ELR (cell line): ENCODE results near the gene TRAPPC6A.

Experiments
- DNase-seq: peaks from one replicate; pipeline ENCODE4 v3.0.0-alpha.2; 2015; ENCODE audit warnings: low read depth

The TRAPPC6A gene

DNA sequence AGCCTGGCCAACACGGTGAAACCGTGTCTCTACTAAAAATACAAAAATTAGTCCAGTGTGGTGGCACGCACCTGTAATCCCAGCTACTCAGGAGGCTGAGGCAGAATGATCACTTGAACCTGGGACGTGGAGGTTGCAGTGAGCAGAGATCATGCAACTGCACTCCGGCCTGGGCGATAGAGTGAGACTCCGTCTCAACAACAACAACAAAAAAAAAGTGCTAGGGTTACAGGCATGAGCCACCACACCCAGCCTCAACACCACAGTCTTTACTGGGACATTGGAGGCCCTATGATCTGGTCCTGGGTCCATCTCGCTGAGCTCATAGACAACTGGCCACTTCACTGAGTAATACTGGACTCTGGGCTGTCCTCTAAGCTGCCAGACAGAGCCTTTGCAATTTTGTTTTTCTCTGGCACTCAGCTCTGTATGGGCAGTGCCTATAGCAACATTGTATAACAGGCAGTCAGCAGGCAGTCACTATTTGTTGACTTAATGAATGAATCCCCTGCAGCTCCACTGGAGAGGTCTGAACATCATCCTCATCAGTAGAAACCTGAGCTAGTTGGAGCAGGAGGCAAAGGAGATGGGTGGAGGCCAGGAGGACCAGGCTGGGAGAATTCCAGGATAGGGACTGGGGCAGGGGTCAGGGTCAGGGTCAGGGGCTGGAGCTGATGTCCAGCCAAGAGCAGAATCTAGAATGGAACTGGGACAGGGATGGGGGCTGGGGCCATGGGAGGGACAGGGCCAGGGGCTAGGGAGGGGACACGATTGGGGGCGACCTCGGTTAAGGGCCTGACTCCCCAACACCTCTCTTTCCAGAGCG lies 8.7 kb upstream of the TRAPPC6A start:
- no peak for DNase-seq

DNA sequence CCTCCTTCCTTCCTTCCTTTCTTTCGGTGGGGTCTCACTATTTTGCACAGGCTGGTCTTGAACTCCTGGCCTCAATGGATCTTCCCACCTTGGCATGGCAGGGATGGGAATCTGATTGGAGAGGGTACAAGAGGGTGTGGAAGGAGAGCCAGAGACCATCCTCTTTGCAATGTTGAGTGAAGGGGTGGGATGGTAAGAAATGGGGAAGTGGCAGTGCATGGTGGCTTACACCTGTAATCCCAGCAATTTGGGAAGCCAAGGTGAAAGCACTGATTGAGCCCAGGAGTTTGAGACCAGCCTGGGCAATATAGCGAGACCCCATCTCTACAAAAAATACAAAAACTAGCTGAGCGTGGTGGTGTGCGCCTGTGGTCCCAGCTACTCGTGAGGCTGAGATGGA lies 6.1 kb upstream of the TRAPPC6A start:
- DNase-seq: no peak

DNA sequence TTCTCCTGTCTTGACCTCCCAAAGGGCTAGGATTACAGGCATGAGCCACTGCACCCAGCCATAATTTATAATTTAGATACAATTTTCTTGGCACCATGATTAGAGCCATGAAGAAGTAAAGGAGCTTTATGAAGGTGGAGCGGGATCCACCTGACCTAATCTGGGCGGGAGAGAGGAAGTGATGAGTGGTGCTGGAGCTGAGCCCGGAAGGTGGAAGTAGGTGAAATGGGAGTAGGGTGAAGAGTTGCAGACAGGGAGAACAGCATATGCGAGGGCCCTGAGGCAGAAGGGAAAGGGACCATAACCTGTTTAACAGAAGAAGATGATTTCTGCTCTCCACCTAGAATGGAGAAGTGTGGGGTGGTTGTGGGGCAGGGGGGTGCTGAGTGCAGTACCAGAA lies 4.7 kb upstream of the TRAPPC6A start:
- DNase-seq: no peak

DNA sequence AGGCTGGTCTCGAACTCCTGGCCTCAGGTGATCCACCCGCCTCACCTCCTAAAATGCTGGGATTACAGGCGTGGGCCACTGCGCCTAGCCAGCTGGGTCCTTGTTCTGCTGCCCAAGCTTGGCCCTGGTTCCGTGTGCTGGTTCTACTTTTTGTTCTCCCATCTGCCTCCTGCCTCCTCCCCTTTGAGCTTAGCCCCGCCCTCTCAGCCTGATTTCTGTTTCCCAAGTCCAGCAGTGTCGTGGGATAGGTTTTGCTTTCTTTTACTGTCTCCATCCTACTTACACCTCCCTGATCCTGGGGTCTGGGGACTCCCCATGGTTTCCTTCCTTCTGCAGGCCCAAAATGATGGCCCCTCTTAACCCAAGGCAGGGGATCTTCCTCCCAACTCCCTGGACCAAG lies 2.9 kb upstream of the TRAPPC6A start:
- DNase-seq: no peak

DNA sequence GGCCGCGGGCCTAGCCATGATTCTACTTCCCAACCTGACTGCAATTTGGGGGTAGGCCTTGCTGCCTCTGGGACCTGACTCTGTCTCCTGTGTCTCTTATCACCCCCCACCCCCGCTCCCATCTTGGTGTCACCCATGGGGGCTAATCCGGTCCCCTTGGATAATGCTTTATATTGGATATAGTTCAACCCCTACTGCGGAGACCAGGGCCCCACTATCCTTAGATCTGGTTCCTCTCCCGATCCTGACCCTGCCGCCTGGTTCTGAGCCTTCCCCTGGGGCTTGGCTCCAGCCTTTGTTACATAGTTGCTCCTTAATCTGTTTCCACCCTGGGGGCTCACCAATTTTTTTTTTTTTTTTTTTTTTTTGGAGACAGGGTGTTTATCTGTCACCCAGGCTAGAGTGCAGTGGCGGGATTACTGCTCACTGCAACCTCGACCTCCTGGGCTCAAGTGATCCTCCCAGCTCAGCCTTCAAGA lies 1.9 kb upstream of the TRAPPC6A start:
- DNase-seq: no peak

DNA sequence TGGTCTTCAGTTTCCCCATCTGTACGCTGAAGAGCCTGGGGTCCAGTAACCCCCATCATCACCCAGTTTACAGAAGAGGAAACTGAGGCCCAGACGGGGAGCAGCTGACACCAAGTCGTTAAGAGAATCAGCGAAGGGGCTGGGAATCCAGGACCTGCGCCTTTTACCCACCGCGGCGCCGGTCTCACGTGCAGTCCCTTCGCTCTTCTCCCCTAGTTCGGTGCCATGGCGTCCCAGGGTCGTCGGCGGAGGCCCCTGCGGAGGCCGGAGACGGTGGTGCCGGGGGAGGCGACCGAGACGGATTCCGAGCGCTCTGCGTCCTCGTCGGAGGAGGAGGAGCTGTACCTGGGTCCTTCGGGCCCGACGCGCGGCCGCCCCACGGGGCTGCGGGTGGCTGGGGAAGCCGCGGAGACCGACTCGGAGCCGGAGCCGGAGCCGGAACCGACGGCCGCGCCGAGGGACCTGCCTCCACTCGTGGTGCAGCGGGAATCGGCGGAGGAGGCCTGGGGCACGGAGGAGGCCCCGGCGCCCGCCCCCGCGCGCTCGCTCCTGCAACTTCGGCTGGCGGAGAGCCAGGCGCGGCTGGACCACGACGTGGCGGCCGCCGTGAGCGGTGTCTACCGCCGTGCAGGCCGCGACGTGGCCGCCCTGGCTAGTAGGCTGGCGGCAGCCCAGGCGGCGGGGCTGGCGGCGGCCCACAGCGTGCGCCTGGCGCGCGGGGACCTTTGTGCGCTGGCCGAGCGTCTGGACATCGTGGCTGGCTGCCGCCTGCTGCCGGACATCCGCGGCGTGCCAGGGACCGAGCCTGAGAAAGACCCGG lies 1.2 kb upstream of the TRAPPC6A start:
- peak; percentile 52 for DNase-seq

DNA sequence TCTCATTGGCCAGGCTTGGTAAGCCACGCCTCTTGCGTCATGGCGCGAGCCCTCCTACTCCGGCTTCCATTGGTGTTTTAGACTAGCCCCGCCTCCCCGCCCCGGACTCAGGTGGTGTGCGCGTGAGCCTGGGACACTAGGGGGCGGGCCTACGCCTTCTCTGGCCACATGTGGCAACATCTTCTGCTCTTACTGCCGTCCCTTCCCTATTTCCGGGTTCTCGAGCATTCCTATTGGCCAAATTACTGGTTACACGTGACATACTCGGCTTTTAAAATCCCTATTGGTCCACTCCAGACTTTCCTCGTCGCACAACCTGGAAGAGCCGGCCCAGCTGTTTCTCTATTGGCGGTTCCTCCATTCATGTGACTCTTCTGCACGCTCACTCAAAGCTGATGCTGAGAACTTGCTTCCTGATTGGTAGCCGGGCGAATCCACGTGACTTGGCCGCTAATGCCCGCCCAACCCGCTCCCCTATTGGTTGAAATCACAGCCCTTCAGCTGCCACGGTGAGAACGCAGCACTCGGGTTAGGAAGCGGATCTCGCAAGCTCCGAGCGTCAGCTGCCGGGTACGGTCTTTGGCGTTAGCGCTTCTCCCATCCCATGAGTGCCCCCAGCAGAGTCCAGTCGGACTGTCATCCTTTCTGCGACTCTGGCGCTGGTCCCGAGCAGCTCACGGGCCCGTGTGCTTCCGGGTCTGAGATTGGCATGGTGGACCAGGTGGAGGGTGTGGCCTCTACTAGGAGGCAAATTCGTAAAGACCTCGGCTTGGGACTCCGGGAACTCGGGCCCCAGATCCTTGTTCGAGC lies 430 bp upstream of the TRAPPC6A start, which contains the start of gene BLOC1S3:
Gene BLOC1S3 (plus strand): TSS at position 523 of the 810 bp plus-strand sequence. CDS start 513 bp downstream, outside the sequence.
- peak; percentile 99 for DNase-seq

DNA sequence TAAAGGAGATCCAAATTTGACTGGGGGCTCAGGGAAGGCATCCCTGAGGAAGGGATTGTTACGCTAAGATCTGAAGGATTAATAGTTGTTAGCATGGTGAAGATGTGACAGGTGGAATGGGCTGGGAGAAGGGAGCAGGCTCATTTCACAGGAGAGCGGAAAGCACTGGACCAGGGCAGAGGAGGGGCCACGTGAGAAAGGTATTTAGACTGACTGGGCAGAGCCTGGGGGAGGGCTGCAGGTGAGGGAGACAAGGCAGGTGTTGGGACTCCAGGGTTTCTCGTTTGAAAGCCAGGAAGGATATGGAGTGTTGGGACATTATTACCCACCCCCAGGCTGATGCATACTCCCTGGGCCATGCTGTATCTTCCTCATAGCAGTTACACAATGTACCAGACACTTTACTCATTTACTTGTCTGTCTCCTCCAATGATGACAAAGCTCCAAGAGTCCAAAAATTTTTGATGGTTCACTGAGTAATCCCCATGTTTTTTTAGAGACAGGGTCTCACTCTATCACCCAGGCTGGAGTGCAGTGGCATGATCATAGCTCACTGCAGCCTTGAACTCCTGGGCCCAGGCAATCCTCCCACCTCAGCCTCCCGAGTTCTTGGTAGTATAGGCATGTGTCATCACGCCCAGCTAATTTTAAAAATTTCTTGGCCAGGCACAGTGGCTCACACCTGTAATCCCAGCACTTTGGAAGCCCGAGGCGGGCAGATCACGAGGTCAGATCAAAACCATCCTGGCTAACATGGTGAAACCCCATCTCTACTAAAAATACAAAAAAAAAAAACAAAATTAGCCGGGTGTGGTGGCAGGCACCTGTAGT lies 2.3 kb downstream of the TRAPPC6A start:
- no peak for DNase-seq

DNA sequence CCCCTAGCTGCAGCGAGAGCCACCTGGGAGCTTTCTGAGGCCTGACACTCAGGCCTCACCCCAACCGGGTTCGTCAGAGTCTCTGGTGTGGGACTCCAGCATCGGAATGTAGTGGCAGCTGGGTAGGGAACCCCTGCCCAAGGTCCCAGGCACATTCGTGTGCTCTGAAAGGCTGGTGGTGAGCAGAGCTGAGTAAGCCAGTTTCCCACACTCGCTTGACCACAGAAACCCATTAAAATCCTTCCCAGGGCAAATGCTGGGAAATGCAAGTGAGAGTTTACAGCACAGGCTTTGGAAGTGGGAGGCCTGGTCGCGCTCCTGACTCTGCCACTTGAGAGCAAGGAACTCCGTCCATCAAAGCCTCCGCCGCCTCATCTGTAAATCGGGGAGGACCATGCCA lies 4.2 kb downstream of the TRAPPC6A start:
- DNase-seq: peak; percentile 64

DNA sequence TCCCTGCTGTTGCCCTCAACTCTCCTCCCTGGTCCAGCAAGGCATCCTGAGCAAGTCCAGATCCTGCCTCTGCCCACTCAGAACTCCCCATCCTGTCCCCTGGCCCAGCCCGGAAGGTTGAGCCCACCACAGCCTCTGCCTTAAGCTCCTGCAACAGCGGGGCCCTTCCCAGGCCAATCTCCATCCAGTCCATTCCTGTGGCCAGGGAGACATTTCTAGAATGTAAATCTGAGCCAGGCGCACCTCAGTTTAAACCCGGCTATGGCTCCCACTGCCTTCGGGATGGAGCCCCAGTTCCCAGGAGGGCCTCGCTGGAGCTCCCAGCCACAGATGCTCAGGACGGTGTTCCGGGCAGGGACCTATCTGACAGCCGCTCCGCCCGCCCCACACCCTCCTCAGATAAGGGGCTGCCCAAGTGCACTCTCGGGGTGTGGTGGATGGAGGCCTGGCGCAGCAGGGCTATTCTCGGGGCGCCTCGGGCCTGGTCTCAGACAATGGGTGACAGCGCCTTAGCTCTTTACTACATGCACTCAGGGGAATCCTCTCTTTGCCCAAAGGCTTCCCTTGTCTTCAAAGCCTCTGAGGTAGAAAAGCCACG lies 5.3 kb downstream of the TRAPPC6A start:
- no peak for DNase-seq

DNA sequence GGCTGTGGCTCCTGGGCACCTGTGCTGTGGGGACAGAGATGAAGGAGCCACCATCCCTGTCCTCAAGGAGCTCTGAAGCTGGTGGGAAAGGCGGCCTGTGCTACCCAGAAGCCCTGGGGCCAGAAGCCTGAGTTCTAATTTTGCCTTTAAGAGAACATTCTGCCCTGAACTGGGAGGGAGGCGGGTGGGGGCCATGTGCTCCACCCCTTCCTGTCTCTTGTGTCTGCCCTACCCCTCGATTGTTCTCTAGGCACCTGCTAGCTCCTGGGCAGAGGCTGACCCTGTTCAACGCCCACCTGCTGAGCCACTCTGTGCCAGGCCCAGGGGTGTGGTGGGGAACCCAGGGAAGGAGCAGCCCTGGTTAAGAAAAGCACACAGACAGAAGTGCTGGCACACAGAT lies 5.9 kb downstream of the TRAPPC6A start:
- no peak for DNase-seq

DNA sequence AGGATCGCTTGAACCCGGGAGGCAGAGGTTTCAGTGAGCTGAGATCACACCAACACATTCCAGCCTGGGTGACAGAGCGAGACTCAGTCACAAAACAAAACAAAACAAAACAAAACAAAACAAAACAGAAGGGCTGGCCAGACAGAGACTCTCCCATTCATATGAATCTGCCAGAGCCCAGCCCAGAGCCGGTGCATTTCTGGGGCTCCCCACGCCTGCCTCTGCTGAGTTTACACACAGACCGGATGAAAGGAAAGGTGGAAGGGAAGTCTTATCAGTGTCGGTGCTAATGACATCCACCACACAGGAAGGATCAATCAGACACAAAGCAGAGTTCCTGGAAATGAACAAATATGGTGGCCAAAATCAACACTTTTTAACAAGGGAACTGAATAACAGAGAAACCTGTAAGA lies 6.8 kb downstream of the TRAPPC6A start:
- no peak for DNase-seq

DNA sequence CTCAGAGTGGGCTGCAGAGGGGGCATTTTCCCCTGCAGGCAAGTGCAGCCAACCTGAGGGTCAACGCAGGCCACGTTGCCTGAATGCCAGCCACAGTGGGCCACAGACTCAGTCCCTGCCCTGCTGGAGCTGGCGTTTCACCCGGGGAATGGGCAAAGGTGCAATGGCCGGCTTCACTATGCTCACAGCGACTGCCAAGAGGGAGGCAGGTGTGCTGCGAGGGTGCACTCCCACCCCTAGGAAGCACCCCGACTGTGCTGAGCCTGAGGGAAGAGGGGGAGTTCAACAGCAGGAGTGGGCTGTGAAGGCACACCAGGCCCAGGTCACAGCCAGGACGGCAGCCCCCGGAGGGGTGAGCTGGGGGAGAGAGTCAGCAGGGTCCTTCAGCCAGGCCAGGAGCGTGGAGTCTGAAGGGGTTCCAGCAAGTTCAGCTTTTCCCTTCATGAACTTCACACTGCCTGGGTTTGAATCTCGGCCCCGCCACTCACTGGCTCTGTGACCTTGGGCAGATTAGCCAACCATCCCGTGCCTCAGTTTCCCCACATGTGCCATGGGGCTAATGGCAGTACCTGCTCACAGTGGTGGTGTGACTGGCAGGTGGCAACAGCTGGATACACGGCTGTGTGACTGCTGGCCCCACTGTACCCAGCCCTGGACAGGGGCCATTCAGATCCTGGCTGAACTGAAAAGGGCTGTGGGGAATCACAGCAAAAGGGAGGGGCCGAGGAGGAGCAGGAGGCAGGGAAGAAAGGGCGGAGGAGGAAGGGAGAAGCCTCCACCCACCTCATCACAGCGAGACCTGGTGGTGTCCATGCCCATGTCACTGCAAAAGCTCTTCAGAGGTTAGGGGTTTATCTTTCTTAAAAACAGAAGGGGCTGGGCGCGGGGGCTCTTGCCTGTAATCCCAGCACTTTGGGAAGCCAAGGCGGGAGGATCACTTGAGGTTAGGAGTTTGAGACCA lies 7.6 kb downstream of the TRAPPC6A start:
- no peak for DNase-seq

DNA sequence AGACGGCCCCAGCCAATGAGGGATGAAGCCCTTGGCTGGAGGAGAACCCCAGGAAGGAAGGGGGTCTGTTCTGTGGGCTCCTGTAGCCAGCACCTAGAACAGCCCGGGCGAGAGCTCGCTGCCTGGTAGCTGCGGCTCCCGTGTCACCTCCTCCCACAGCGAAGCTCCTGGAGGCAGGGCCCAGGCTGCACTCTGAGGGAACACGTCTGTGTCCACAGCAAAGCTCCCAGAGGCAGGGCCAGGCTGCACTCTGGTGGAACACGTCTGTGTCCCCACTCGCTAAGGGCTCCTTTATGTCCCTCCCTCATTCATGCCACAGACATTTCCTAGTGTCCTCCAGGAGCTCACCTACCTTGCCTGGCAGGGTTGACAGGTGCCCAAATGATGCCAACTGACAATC lies 8.4 kb downstream of the TRAPPC6A start:
- DNase-seq: no peak

DNA sequence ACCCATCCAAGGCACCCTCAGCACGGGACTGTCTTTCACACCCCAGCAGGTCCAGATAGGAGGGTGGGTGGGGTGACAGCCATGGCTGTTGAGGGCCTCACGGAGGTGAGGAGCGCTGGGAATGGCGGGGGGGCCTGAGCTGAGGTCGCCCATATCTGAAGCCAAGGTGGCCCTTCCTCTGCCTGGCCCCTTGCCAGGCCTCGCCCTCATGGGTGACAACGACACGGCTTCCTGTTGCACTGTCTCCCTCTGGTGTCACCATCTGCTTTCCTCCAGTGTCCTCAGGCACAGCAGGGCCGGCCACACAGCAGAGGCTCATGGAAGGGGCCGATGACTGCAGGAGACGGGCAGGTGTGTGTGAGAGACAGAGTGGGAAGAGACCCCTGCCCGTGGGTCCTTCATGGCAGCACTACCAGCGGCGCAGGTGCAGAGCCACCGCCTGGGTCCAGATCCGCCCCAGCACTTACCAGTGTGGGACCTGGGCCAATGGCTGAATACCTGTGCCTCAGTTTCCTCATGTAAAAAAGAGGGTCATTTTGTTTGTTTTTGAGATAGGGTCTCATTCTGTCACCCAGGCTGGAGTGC lies 9.2 kb downstream of the TRAPPC6A start:
- DNase-seq: no peak

DNA sequence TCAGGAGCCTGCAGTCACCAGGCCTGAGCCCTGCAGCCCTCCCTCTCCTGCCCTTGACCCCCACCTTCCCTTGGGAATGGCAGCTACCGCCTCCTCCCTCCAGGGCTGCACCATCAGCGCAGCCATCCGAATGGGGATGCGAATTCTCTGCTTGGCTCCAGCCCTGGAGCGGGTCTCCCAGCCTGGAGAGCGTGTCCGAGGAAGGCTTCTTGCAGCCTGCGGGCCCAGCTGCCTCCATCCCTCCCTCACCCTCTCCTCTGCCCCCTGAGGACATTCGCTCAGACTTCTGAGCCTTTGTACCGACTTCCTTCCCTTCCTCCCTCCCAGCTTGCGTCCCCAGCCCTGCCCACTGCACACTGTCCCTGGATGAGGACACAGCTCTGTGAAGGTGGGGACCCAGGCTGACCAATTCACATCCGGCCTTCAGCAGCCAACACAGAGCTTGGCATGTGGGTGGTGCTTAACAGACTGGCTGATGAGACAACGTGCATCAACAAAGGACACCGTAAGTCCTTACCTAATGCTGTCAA lies 11.2 kb downstream of the TRAPPC6A start:
- no peak for DNase-seq

DNA sequence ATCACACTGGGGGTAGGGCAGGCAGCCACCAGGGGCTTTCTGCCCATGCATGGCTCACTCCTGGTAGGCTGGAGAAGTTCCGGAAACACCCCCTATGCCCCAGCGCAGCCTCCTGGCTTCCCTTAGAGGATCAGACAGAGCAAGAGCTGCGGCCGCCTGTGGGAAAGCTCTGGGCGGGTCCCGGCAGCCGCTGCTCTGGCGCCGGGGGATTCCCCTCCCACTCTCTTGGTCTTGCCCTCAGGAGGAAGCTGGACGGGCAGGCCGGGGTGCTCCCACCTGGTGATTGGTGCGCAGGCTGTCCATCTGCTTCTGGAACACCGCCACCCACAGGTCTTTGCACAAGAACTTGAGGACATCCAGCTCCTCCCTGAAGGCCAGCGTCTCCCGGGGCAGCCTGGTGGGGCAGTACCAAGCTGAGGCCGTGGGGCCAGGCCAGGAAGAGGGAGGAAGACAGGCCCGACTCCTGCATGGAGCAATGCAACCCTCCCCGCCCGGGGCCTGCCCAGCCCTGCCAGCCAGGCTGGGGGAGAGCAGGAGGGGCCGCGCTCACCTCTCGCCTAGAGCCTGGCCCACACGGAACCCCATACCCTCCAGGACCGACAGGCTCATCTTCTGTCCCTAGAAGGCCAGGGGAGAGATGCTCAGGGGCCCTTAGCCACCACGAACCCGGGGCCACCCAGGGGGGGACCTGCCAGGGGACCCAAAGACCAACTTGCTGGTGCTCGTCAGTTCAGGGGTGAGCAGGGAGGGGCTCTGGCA lies 13.3 kb downstream of the TRAPPC6A start:
- DNase-seq: peak; percentile 64

DNA sequence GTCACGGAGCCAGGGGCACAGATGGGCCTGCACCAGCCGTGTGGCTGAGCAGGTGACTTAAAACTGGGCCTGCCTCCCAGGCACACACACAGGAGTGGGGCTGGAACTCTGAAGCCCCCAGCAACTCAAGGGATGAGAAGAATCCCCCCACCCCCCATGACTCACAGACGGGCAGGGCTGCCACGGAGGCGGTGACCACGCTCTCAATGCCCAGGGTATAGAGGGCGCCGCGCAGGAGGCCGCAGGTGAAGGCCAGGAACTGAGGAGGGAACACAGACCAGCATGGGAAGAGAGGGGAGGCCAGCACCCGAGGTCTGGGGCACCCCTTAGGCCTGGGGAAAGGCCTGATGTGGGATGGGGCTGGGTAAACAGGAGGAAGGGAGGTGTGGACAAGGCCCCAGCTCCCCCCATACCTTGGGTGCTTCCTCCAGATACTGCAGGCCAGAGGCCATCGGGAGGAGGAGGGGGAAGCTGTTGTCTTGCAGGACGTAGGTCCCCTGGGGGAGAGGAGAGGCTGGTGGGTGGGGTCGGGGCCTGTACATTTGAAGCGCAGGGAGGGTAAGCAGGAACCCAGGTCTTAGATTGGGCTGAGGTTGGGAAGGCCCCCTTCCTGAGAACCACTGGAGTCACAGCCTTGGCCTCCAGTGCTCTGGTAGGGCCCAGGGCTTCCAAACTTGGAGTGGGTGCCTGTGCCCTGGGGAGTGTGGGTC lies 14.1 kb downstream of the TRAPPC6A start:
- no peak for DNase-seq
